Spleen (tissue), 11 donors: Measurements from ENCODE around the gene TNFAIP8. TPM values are rescaled to one million over a fixed set of nuclear protein-coding genes. Genes with fewer than 3 reads are reported as not detected.

Source experiments
- DNase-seq: peaks from one replicate; pipeline ENCODE4 v3.0.0-alpha.2; 2020
- H3K27ac ChIP-seq, 8 donors: fragments of 200-600 bp; sonication (generic) in 7 of 8; 1 replicate in 4 of 8; 2 replicates in 4 of 8; pipeline versions ENCODE4 v1.5.0 to v1.8.0; 2016 to 2021; ENCODE audit warnings: inconsistent platforms in 4 of 8, mild to moderate bottlenecking in 4 of 8, moderate library complexity in 1 of 8
- H3K27me3 ChIP-seq, 7 donors: fragments of 200-600 bp; sonication (generic) in 6 of 7; replicated peaks in 1 of 7; 1 replicate in 4 of 7; 2 replicates in 3 of 7; pipeline versions ENCODE4 v1.5.0 to v1.8.0; 2016 to 2021; ENCODE audit warnings: inconsistent platforms in 3 of 7, mild to moderate bottlenecking in 1 of 7
- H3K36me3 ChIP-seq, 6 donors: fragments of 200-600 bp; sonication (generic) in 5 of 6; 1 replicate in 4 of 6; 2 replicates in 2 of 6; pipeline versions ENCODE4 v1.5.0 to v1.8.0; 2016 to 2021; ENCODE audit warnings: inconsistent platforms in 2 of 6
- H3K4me1 ChIP-seq, 6 donors: fragments of 200-600 bp; sonication (generic) in 5 of 6; 1 replicate in 3 of 6; 2 replicates in 3 of 6; pipeline versions ENCODE4 v1.5.0 to v1.8.0; 2016 to 2021; ENCODE audit warnings: inconsistent platforms in 3 of 6
- H3K4me3 ChIP-seq, 8 donors: fragments of 200-600 bp; sonication (generic) in 7 of 8; 1 replicate in 4 of 8; 2 replicates in 4 of 8; pipeline versions ENCODE4 v1.5.0 to v1.8.0; 2016 to 2021; ENCODE audit warnings: inconsistent platforms in 4 of 8, mild to moderate bottlenecking in 4 of 8, moderate library complexity in 2 of 8
- H3K9me3 ChIP-seq, 8 donors: fragments of 200-600 bp; sonication (generic) in 7 of 8; 1 replicate in 4 of 8; 2 replicates in 4 of 8; pipeline versions ENCODE4 v1.5.0 to v1.8.0; 2016 to 2021; ENCODE audit warnings: inconsistent platforms in 4 of 8
- POLR2A ChIP-seq, 3 donors: fragments of 450-650 bp; IDR thresholded peaks; one replicate each; pipeline ENCODE4 v1.5.1; 2017; ENCODE audit warnings: antibody characterized with exemption in 3 of 3, mild to moderate bottlenecking in 1 of 3
- POLR2AphosphoS5 ChIP-seq, 3 donors: sonication (generic); formaldehyde crosslinking; IDR thresholded peaks; one replicate each; pipeline ENCODE4 v1.5.1; 2017; ENCODE audit warnings: antibody characterized with exemption in 3 of 3
- WGBS, 5 donors: extraction: QIAGEN DNeasy Blood & Tissue Kit in 3 of 5; methylation state at CpG; one replicate each; pipeline versions ENCODE4 v1.1.5 to v1.1.7; 2013 to 2018; 5-methylcytosine and 5-hydroxymethylcytosine counted together
- intact Hi-C: fragments of 100-400 bp; cut with DNase I; formaldehyde crosslinking; loops from one replicate; pipeline ENCODE4 v1.15.0; 2023; ENCODE audit warnings: low total_unique reads
- polyA plus RNA-seq, 3 donors: library from polyadenylated mRNA; stranded (reverse); fragments of 200-250 nt; gene quantifications; one replicate each; pipeline ENCODE4 v1.2.1, GENCODE V29; 2013
- total RNA-seq, 7 donors: library from RNA; depleted of rRNA in 3 of 7; stranded (reverse); fragments of >200 nt in 3 of 7; fragmentation: NEBNext Ultra II Directional in 4 of 7; extraction: Animal tissue kit (Norgen Biotek cat#: 25700) in 4 of 7; gene quantifications; one replicate each; pipeline versions ENCODE4 v1.1.0 to v1.2.1, GENCODE V29; 2016 to 2021
- TF ChIP-seq, protein P1 (sequence below), 11 experiments: fragments of 200-600 bp in 7 of 11; fragments of 450-650 bp in 4 of 11; sonication (generic) in 4 of 11; IDR thresholded peaks in 8 of 11; conservative IDR thresholded peaks in 3 of 11; 1 replicate in 7 of 11; 2 replicates in 4 of 11; pipeline versions ENCODE4 v1.4.0 to v1.8.0; 2016 to 2021; ENCODE audit warnings: antibody characterized with exemption in 11 of 11, inconsistent platforms in 4 of 11, mild to moderate bottlenecking in 1 of 11
- donor health status: healthy with polysubstance abuse.
- donor health status: DM: no; HTN: no; CAD: no; lungs with moderate emphysema.
- donor health status: DM: no; HTN: no; CAD: no.
- donor health status: Bipolar disorder and iron deficiency.
- donor health status: healthy.
- donor health status: DM: no; HTN: no; CAD: no.
- donor health status: DM: yes; HTN: yes; CAD: no.

Gene TNFAIP8
- total and polyA plus RNA-seq, 10 donors: 71.1 to 123 (median 101) TPM

- TF ChIP-seq, protein P1, sequence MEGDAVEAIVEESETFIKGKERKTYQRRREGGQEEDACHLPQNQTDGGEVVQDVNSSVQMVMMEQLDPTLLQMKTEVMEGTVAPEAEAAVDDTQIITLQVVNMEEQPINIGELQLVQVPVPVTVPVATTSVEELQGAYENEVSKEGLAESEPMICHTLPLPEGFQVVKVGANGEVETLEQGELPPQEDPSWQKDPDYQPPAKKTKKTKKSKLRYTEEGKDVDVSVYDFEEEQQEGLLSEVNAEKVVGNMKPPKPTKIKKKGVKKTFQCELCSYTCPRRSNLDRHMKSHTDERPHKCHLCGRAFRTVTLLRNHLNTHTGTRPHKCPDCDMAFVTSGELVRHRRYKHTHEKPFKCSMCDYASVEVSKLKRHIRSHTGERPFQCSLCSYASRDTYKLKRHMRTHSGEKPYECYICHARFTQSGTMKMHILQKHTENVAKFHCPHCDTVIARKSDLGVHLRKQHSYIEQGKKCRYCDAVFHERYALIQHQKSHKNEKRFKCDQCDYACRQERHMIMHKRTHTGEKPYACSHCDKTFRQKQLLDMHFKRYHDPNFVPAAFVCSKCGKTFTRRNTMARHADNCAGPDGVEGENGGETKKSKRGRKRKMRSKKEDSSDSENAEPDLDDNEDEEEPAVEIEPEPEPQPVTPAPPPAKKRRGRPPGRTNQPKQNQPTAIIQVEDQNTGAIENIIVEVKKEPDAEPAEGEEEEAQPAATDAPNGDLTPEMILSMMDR (IDR thresholded peaks at IDR 0.05 in 8 of 11, conservative IDR thresholded peaks at IDR 0.05 in 3 of 11): no peak
- TF ChIP-seq POLR2A (IDR thresholded peaks at IDR 0.05) (no peak), POLR2AphosphoS5 (IDR thresholded peaks at IDR 0.05) (no peak)
- 68 to 84% (median 74%) methylated on average over 3 of the region's 3 CpGs for WGBS, 5 donors
- DNase-seq: no peak
- Histone ChIP-seq H3K36me3 (no peaks in the 10 kb centered on the region), H3K9me3 (no peaks in the 10 kb centered on the region), H3K27me3 (no peaks in the 10 kb centered on the region), H3K27ac (peak overlapping the region in 6 of 8 donors; percentile 2 to 67 (median 38)), H3K4me1 (peaks cover 51 to 100% (median 96%) of the 10 kb centered on the region in 6 donors), H3K4me3 (no peak overlapping the region)
- intact Hi-C loops: no loop called here
These were observed 32.8 kb upstream of the TNFAIP8 start for GRCh38 chr5:119322948-119323537.

DNA sequence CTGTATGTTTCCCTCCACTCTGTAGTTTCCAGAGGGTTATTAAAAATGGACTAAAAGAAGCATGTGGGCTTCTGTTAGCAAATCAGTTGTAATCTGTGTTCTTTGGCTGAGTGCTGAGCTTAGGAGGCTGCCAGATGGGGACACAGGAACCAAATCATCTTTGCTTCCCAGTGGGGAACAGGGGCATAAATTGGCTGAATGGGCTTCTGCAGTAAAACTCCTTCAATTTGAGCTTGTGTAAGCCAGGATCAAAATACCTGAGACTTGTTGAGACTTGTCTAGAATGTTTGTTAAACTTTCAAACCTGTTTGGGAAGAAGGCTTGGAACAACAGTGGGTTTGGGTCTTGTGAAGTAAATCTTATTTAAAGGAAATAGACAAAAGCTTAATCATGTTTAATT, 32.2 kb upstream of the TNFAIP8 start:
- H3K4me3 ChIP-seq: peak overlapping the region in 1 of 8 donors; percentile 19
- H3K36me3 ChIP-seq: no peaks in the 10 kb centered on the region
- no peaks in the 10 kb centered on the region for H3K9me3 ChIP-seq
- DNase-seq: no peak
- peak overlapping the region in 6 of 8 donors; percentile 15 to 67 (median 55) for H3K27ac ChIP-seq
- no peaks in the 10 kb centered on the region for H3K27me3 ChIP-seq
- TF ChIP-seq, protein P1 (IDR thresholded peaks at IDR 0.05 in 8 of 11, conservative IDR thresholded peaks at IDR 0.05 in 3 of 11): no peak
- no peak for TF ChIP-seq POLR2AphosphoS5 (IDR thresholded peaks at IDR 0.05)
- no peak for TF ChIP-seq POLR2A (IDR thresholded peaks at IDR 0.05)
- H3K4me1 ChIP-seq: peaks cover 49 to 100% (median 96%) of the 10 kb centered on the region in 6 donors
- intact Hi-C loops: no loop called here

DNA sequence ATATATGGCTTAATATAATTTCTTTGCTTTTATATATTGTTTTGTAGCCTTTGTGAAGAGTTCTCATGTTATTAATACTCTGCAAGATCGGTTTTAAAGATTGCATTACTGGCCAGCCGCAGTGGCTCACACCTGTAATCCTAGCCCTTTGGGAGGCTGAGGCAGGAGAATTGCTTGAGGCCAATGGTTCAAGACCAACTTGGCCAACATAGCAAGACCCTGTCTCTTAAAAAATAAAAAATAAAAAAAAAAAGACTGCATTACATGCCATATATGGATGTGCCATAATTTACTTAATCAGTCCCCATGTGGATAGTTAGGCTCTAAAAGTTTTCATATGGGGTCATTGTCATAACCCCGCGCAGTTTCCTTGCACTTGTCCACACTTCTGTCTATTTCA, 31.0 kb upstream of the TNFAIP8 start:
- Histone ChIP-seq H3K9me3 (no peaks in the 10 kb centered on the region), H3K27me3 (no peaks in the 10 kb centered on the region), H3K27ac (peak overlapping the region in 7 of 8 donors; percentile 25 to 67 (median 52)), H3K4me3 (no peak overlapping the region), H3K4me1 (peaks cover 46 to 100% (median 98%) of the 10 kb centered on the region in 6 donors), H3K36me3 (no peaks in the 10 kb centered on the region)
- WGBS, 5 donors: 91 to 98% (median 95%) methylated on average over 4 of the region's 4 CpGs
- TF ChIP-seq POLR2A (IDR thresholded peaks at IDR 0.05): no peak
- TF ChIP-seq POLR2AphosphoS5 (IDR thresholded peaks at IDR 0.05): no peak
- DNase-seq: no peak
- intact Hi-C loops: no loop called here

DNA sequence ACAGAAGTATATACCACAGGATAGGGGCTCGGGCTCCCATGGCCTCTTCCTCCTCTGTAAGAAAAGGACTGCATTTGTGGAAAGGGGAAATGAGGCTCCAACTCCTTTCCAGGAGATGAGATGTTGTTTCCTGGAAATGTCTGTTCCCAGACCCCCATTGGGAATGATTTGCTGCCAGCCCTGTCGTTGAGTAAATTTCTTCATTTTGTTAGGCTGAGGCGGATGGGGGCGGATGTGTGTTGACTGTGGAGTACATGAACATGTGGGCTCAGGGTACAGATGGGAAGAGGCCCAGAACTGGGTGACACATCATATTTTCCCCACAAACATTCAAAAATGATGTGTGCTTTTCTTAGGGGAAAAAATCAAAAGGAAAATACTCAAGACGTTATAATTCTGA, 28.8 kb upstream of the TNFAIP8 start:
- Histone ChIP-seq H3K4me1 (peaks cover 45 to 100% (median 98%) of the 10 kb centered on the region in 6 donors), H3K27ac (peak overlapping the region; percentile 14 to 91 (median 76)), H3K36me3 (no peaks in the 10 kb centered on the region), H3K9me3 (no peaks in the 10 kb centered on the region), H3K27me3 (no peaks in the 10 kb centered on the region), H3K4me3 (no peak overlapping the region)
- no peak for TF ChIP-seq POLR2A (IDR thresholded peaks at IDR 0.05)
- TF ChIP-seq, protein P1 (IDR thresholded peaks at IDR 0.05 in 8 of 11, conservative IDR thresholded peaks at IDR 0.05 in 3 of 11): no peak
- TF ChIP-seq POLR2AphosphoS5 (IDR thresholded peaks at IDR 0.05): no peak
- intact Hi-C loops: no loop called here
- 36 to 52% (median 40%) methylated on average over 5 of the region's 5 CpGs for WGBS, 5 donors
- no peak for DNase-seq
